Panc1 (cell line): Measurements from ENCODE around the gene ZNF519. TPM values are rescaled to one million over a fixed set of nuclear protein-coding genes. Genes with fewer than 3 reads are reported as not detected.

Source experiments
- ATAC-seq: fragments of 200-7000 bp; cut with Tn5 transposase; 2 replicates; pipeline ENCODE4 v1.9.1; 2020; ENCODE audit warnings: mild to moderate bottlenecking, moderate library complexity
- BruUV-seq: library from RNA; stranded (reverse); fragments of 400-500 nt; replicated peaks from 2 replicates; lab custom pipeline; 2021; lab: Mats Ljungman, UMichigan
- CTCF ChIA-PET: fragments of 300-600 bp; sonication (Branson Sonifier 250); formaldehyde crosslinking; loops from one replicate; lab custom pipeline; 2022; ENCODE audit warnings: antibody characterized with exemption; lab: Charles Lee
- POLR2A ChIA-PET: fragments of 300-600 bp; sonication (Branson Sonifier 250); formaldehyde crosslinking; loops from one replicate; lab custom pipeline; 2022; ENCODE audit warnings: antibody characterized with exemption; lab: Charles Lee
- DNase-seq: peaks from one replicate; pipeline ENCODE4 v3.0.0-alpha.2; 2010; ENCODE audit warnings: low read depth, low spot score
- H3K27ac ChIP-seq: 2 replicates; pipeline ENCODE4 v1.5.1; 2011; ENCODE audit warnings: mild to moderate bottlenecking, low read length, inconsistent platforms
- H3K27me3 ChIP-seq: fragments of 200-500 bp; sonication (Bioruptor generic); 2 replicates; pipeline ENCODE4 v1.6.0; 2014; ENCODE audit warnings: low read length, inconsistent platforms; ENCODE audit not compliant: control insufficient read depth, insufficient read depth
- H3K36me3 ChIP-seq: fragments of 200-500 bp; sonication (Bioruptor generic); 2 replicates; pipeline ENCODE4 v1.5.1; 2014; ENCODE audit warnings: inconsistent platforms, mild to moderate bottlenecking, low read length, moderate library complexity; ENCODE audit not compliant: control insufficient read depth, insufficient read depth
- H3K4me1 ChIP-seq: 2 replicates; pipeline ENCODE4 v1.5.1; 2011; ENCODE audit warnings: inconsistent platforms, mild to moderate bottlenecking, low read length, moderate library complexity; ENCODE audit not compliant: control insufficient read depth, insufficient read depth
- H3K4me3 ChIP-seq, 2 experiments: 2 replicates each; pipeline ENCODE4 v1.5.1; 2011 to 2012; ENCODE audit warnings: low read depth in 2 of 2, low read length in 2 of 2, mild to moderate bottlenecking in 2 of 2, inconsistent platforms in 1 of 2, moderate library complexity in 1 of 2
- H3K9me3 ChIP-seq: fragments of 200-500 bp; sonication (Bioruptor generic); 2 replicates; pipeline ENCODE4 v1.5.1; 2014; ENCODE audit warnings: low read depth, mild to moderate bottlenecking, inconsistent platforms, low read length, moderate library complexity; ENCODE audit not compliant: control insufficient read depth, insufficient read depth
- POLR2AphosphoS5 ChIP-seq: IDR thresholded peaks from 2 replicates; pipeline ENCODE4 v1.6.1; 2012; ENCODE audit warnings: mild to moderate bottlenecking, low read depth, low read length, moderate library complexity
- REST ChIP-seq, 2 experiments: IDR thresholded peaks; 2 replicates each; pipeline ENCODE4 v1.6.1; 2011 to 2012; ENCODE audit warnings: low read depth in 2 of 2, control low read depth in 1 of 2, low read length in 1 of 2, mild to moderate bottlenecking in 1 of 2, moderate library complexity in 1 of 2; ENCODE audit not compliant: insufficient read depth in 1 of 2
- SIN3A ChIP-seq: IDR thresholded peaks from 2 replicates; pipeline ENCODE4 v1.6.1; 2012; ENCODE audit warnings: low read depth, mild to moderate bottlenecking, low read length, moderate library complexity, borderline replicate concordance; ENCODE audit not compliant: insufficient read depth
- TCF7L2 ChIP-seq: IDR thresholded peaks from 2 replicates; pipeline ENCODE4 v1.6.1; 2011; ENCODE audit warnings: mild to moderate bottlenecking, low read depth, low read length, inconsistent platforms
- in situ Hi-C: cut with HindIII; loops from 2 replicates; pipeline ENCODE4 v1.10.0; 2016; ENCODE audit warnings: low sequenced_read_pairs, low pct_unique_long_range_greater_than_20kb
- intact Hi-C: fragments of 100-400 bp; cut with micrococcal nuclease; formaldehyde crosslinking; loops from one replicate; pipeline ENCODE4 v1.10.0; 2022; ENCODE audit not compliant: unreplicated experiment
- total RNA-seq: library from RNA; stranded (reverse); gene quantifications from one replicate; pipeline ENCODE4 v1.2.1, GENCODE V29; 2021; ENCODE audit not compliant: unreplicated experiment
- TF ChIP-seq, protein P1 (sequence below): fragments of 450-650 bp; IDR thresholded peaks from 2 replicates; pipeline ENCODE4 v1.5.1; 2017; ENCODE audit warnings: mild to moderate bottlenecking

The ZNF519 gene
- total RNA-seq, 1 experiment from 2014 or later, result 7.7 TPM

DNA sequence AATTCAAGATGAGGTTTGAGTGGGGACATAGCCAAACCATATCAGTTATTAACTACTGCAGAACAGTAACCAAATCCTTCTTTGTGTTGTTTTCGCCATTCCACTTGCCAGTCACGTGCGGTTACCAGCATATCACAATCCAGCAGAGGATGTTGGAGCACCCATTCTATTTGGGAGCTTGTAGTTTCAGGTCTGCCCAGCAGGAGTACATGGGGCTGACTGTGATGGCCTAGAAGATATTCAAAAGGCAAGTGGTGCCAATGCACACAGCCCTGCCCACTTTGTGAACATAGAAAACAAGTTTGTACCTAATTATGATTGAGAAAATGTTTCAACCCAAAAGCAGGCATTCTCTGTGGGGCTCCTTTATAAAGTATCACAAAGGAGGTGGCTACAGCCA lies 57.0 kb downstream of the ZNF519 start:
- ATAC-seq, result no peak
- H3K36me3 ChIP-seq, result no peaks in the 10 kb centered on the region
- no TSS peak for BruUV-seq

DNA sequence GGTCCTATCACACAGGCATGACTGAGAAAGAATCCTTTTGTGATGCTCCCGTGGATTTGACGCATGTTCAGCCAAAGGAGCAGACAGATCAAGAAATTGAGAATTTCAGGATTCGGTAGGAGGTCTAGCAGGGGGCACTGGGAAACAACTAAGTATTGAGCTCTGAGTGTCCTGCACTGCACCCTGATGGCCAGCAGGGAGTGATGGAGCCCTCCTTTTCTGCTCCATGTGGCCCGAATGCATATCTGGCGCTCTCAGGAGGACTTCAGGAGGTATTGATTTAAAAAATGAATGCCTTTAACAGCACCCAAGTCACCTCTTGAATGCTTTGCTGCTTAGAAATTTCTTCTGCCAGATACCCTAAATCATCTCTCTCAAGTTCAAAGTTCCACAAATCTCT lies 58.0 kb downstream of the ZNF519 start:
- no TSS peak for BruUV-seq
- TF ChIP-seq POLR2AphosphoS5 (no peak), SIN3A (no peak), REST (IDR thresholded peaks at IDR 0.05; ENCODE audit: insufficient read depth in 1 of 2, low read depth in 2 of 2, low read length in 1 of 2) (no peak), TCF7L2 (no peak)
- TF ChIP-seq, protein P1, sequence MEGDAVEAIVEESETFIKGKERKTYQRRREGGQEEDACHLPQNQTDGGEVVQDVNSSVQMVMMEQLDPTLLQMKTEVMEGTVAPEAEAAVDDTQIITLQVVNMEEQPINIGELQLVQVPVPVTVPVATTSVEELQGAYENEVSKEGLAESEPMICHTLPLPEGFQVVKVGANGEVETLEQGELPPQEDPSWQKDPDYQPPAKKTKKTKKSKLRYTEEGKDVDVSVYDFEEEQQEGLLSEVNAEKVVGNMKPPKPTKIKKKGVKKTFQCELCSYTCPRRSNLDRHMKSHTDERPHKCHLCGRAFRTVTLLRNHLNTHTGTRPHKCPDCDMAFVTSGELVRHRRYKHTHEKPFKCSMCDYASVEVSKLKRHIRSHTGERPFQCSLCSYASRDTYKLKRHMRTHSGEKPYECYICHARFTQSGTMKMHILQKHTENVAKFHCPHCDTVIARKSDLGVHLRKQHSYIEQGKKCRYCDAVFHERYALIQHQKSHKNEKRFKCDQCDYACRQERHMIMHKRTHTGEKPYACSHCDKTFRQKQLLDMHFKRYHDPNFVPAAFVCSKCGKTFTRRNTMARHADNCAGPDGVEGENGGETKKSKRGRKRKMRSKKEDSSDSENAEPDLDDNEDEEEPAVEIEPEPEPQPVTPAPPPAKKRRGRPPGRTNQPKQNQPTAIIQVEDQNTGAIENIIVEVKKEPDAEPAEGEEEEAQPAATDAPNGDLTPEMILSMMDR, result peak; percentile 55
- ChIA-PET CTCF (no interaction called here), POLR2A (no interaction called here)
- no peaks in the 10 kb centered on the region for H3K9me3 ChIP-seq
- no peak; the same call in 1 of the 2 replicates for ATAC-seq
- H3K27me3 ChIP-seq, result no peaks in the 10 kb centered on the region
- intact Hi-C loops, result no loop called here
- H3K27ac ChIP-seq, result no peak overlapping the region
- DNase-seq, result no peak
- H3K4me1 ChIP-seq, result no peaks in the 10 kb centered on the region
- in situ Hi-C loops, result no loop called here
- no peak overlapping the region for H3K4me3 ChIP-seq
- no peaks in the 10 kb centered on the region for H3K36me3 ChIP-seq

More for the DNA sequence above, 57.0 kb downstream of the ZNF519 start:
- no peaks in the 10 kb centered on the region for H3K9me3 ChIP-seq
- no peak overlapping the region for H3K27ac ChIP-seq
- no peak for DNase-seq
- H3K4me3 ChIP-seq, result no peak overlapping the region
- POLR2A ChIA-PET, result no interaction called here
- no peak for TF ChIP-seq SIN3A
- no peak for TF ChIP-seq TCF7L2
- TF ChIP-seq POLR2AphosphoS5, result no peak
- no peak for TF ChIP-seq REST (IDR thresholded peaks at IDR 0.05; ENCODE audit: insufficient read depth in 1 of 2, low read depth in 2 of 2, low read length in 1 of 2)
- TF ChIP-seq, protein P1, result no peak
- in situ Hi-C loops, result no loop called here
- no peaks in the 10 kb centered on the region for H3K4me1 ChIP-seq
- intact Hi-C loops, result no loop called here
- CTCF ChIA-PET, result no interaction called here
- H3K27me3 ChIP-seq, result no peaks in the 10 kb centered on the region
